OCI-LY7 (cell line): Measurements from ENCODE around the gene SMIM24. TPM values are rescaled to one million over a fixed set of nuclear protein-coding genes. Genes with fewer than 3 reads are reported as not detected.

ENCODE experiments used
- BruUV-seq: library from RNA; stranded (reverse); fragments of 400-500 nt; replicated peaks from 2 replicates; lab custom pipeline; 2021; lab: Mats Ljungman, UMichigan
- CTCF ChIA-PET: fragments of 300-600 bp; sonication (Branson Sonifier 250); formaldehyde crosslinking; loops from one replicate; lab custom pipeline; 2022; ENCODE audit warnings: antibody characterized with exemption; ENCODE audit not compliant: unreplicated experiment; lab: Charles Lee
- POLR2A ChIA-PET: fragments of 300-600 bp; sonication (Branson Sonifier 250); formaldehyde crosslinking; loops from one replicate; lab custom pipeline; 2022; ENCODE audit warnings: antibody characterized with exemption; lab: Charles Lee
- DNase-seq: peaks from one replicate; pipeline ENCODE4 v3.0.0-alpha.2; 2015; ENCODE audit warnings: low spot score
- H2AFZ ChIP-seq: fragments of 200-600 bp; sonication (generic), shearing (Covaris generic); 2 replicates; pipeline ENCODE4 v1.6.1; 2014; ENCODE audit warnings: mild to moderate bottlenecking, antibody characterized with exemption, low read length, moderate library complexity
- H3K27ac ChIP-seq: fragments of 200-600 bp; sonication (generic); 2 replicates; pipeline ENCODE4 v1.5.1; 2014; ENCODE audit warnings: mixed run types, low read depth, mild to moderate bottlenecking, moderate library complexity, low read length, inconsistent platforms; ENCODE audit not compliant: poor library complexity, severe bottlenecking
- H3K36me3 ChIP-seq: fragments of 200-600 bp; sonication (generic); 2 replicates; pipeline ENCODE4 v1.6.1; 2014; ENCODE audit warnings: mild to moderate bottlenecking, antibody characterized with exemption, low read length, moderate library complexity, mixed read lengths; ENCODE audit not compliant: insufficient read depth
- H3K4me1 ChIP-seq: fragments of 200-600 bp; sonication (generic); 2 replicates; pipeline ENCODE4 v1.5.1; 2014; ENCODE audit warnings: mild to moderate bottlenecking, low read length; ENCODE audit not compliant: insufficient read depth, poor library complexity, severe bottlenecking
- H3K4me2 ChIP-seq: fragments of 200-600 bp; sonication (generic); 2 replicates; pipeline ENCODE4 v1.6.1; 2014; ENCODE audit warnings: mild to moderate bottlenecking, low read length
- H3K4me3 ChIP-seq: fragments of 200-600 bp; sonication (generic); 2 replicates; pipeline ENCODE4 v1.5.1; 2014; ENCODE audit warnings: mild to moderate bottlenecking, low read depth, low read length; ENCODE audit not compliant: poor library complexity, severe bottlenecking
- H3K79me2 ChIP-seq: fragments of 200-600 bp; sonication (generic); 2 replicates; pipeline ENCODE4 v1.6.1; 2016; ENCODE audit warnings: low read depth, mild to moderate bottlenecking, low read length, moderate library complexity, mixed read lengths; ENCODE audit not compliant: insufficient read depth
- H3K9me2 ChIP-seq: fragments of 200-600 bp; sonication (generic); 2 replicates; pipeline ENCODE4 v1.6.1; 2016; ENCODE audit warnings: mild to moderate bottlenecking, low read length, mixed read lengths; ENCODE audit not compliant: insufficient read depth
- H3K9me3 ChIP-seq: fragments of 200-600 bp; sonication (generic); 2 replicates; pipeline ENCODE4 v1.6.1; 2014; ENCODE audit warnings: mild to moderate bottlenecking, mixed run types, low read length, mixed read lengths
- H4K20me1 ChIP-seq: fragments of 200-600 bp; sonication (generic); 2 replicates; pipeline ENCODE4 v1.6.1; 2014; ENCODE audit warnings: mild to moderate bottlenecking, antibody characterized with exemption, low read length, moderate library complexity, mixed read lengths; ENCODE audit not compliant: insufficient read depth
- CTCF ChIP-seq: fragments of 200-600 bp; sonication (generic); conservative IDR thresholded peaks from 2 replicates; pipeline ENCODE4 v1.5.1; 2014; ENCODE audit warnings: mild to moderate bottlenecking, antibody characterized with exemption, low read length, moderate library complexity, mixed read lengths
- EZH2phosphoT487 ChIP-seq: fragments of 200-600 bp; sonication (generic); IDR thresholded peaks from 2 replicates; pipeline ENCODE4 v1.6.1; 2018; ENCODE audit warnings: low read depth, borderline replicate concordance, mild to moderate bottlenecking, mixed run types, antibody characterized with exemption, low read length, moderate library complexity, mixed read lengths
- intact Hi-C: fragments of 100-400 bp; cut with micrococcal nuclease; formaldehyde crosslinking; loops from one replicate; pipeline ENCODE4 v1.10.0; 2022; ENCODE audit not compliant: unreplicated experiment
- total RNA-seq, 2 experiments: library from RNA; depleted of rRNA in 1 of 2; stranded (reverse); fragments of >200 nt in 1 of 2; shearing (Covaris generic) in 1 of 2; gene quantifications; 2 replicates each; pipeline ENCODE4 v1.2.3, GENCODE V29; 2014 to 2022

The SMIM24 gene
- total RNA-seq, 2 experiments from 2014 or later: 6.8 to 9.9 TPM

GRCh38 chr19:3477951-3478350 is 2.4 kb downstream of the SMIM24 start:
- peaks cover 47% of the 10 kb centered on the region for H3K4me1 ChIP-seq
- ChIA-PET POLR2A (no interaction called here), CTCF (no interaction called here)
- no peaks in the 10 kb centered on the region for H3K9me3 ChIP-seq
- H3K4me3 ChIP-seq: peak overlapping the region; percentile 65
- H3K9me2 ChIP-seq: no peaks in the 10 kb centered on the region
- no peaks in the 10 kb centered on the region for H3K36me3 ChIP-seq
- no peak overlapping the region for H2AFZ ChIP-seq
- BruUV-seq: no TSS peak
- TF ChIP-seq EZH2phosphoT487 (no peak), CTCF (no peak)
- H4K20me1 ChIP-seq: no peaks in the 10 kb centered on the region
- no peaks in the 10 kb centered on the region for H3K79me2 ChIP-seq
- intact Hi-C loops: no loop called here
- H3K4me2 ChIP-seq: peak overlapping the region; percentile 92
- no peak for DNase-seq
- H3K27ac ChIP-seq: no peak overlapping the region

- no peak for TF ChIP-seq CTCF
- TF ChIP-seq EZH2phosphoT487: no peak
- no peaks in the 10 kb centered on the region for H3K9me2 ChIP-seq
- ChIA-PET CTCF (no interaction called here), POLR2A (no interaction called here)
- no peaks in the 10 kb centered on the region for H3K9me3 ChIP-seq
- no peak overlapping the region for H3K4me3 ChIP-seq
- no peaks in the 10 kb centered on the region for H4K20me1 ChIP-seq
- H3K27ac ChIP-seq: no peak overlapping the region
- no peaks in the 10 kb centered on the region for H3K36me3 ChIP-seq
- no peak overlapping the region for H2AFZ ChIP-seq
- H3K4me2 ChIP-seq: no peak overlapping the region
- H3K79me2 ChIP-seq: no peaks in the 10 kb centered on the region
- no TSS peak for BruUV-seq
- H3K4me1 ChIP-seq: peaks cover 46% of the 10 kb centered on the region
- intact Hi-C loops: no loop called here
- no peak for DNase-seq
These were observed 2.8 kb downstream of the SMIM24 start for GRCh38 chr19:3477506-3477905.

GRCh38 chr19:3476830-3477229 is 3.5 kb downstream of the SMIM24 start:
- Histone ChIP-seq H4K20me1 (no peaks in the 10 kb centered on the region), H3K9me3 (no peaks in the 10 kb centered on the region), H3K27ac (no peak overlapping the region), H3K4me3 (no peak overlapping the region), H3K36me3 (no peaks in the 10 kb centered on the region), H3K4me1 (peaks cover 39% of the 10 kb centered on the region), H3K79me2 (no peaks in the 10 kb centered on the region), H3K4me2 (no peak overlapping the region), H2AFZ (no peak overlapping the region), H3K9me2 (no peaks in the 10 kb centered on the region)
- no TSS peak for BruUV-seq
- TF ChIP-seq CTCF (no peak), EZH2phosphoT487 (no peak)
- DNase-seq: no peak
- intact Hi-C loops: no loop called here
- ChIA-PET CTCF (no interaction called here), POLR2A (no interaction called here)
